Measurements from ENCODE around the gene HOXA11. TPM values are rescaled to one million over a fixed set of nuclear protein-coding genes. Genes with fewer than 3 reads are reported as not detected.

The HOXA11 gene
- polyA plus RNA-seq, 1 donor from 2014 or later, result not detected

DNA sequence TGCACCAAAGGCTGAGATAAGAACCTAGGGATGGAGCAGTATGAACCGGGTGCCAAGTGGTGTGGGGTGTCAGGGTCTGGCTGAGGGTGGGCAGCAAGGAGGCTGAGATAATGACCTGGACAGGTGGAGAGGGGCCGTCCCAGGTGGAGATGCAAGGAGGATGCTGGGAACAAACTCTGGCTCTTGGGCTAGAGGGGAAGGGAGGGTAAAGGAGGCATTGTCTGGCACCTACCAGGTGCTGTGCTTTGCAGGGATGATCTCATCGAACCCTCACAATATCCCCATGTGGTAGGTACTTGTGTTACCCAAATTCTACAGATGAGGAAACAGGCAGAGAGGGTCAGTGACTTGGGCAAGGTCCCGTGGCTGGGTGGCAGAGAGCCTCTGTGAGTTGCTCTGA lies 34.8 kb upstream of the HOXA11 start:
- Histone ChIP-seq H3K79me2 (replicated peaks; ENCODE audit: insufficient read depth, low read length) (no peaks in the 10 kb centered on the region), H3K4me3 (ENCODE audit: low read length) (no peak overlapping the region), H3K9me3 (ENCODE audit: low read length) (no peaks in the 10 kb centered on the region), H3K9ac (ENCODE audit: low read length) (no peak overlapping the region), H3F3A (ENCODE audit: insufficient read depth, low read length, poor library complexity, severe bottlenecking) (no peaks in the 10 kb centered on the region), H2AFZ (ENCODE audit: low read depth, low read length) (no peak overlapping the region), H3K4me2 (ENCODE audit: low read length) (no peak overlapping the region), H3K27me3 (ENCODE audit: insufficient read depth, low read depth, low read length) (peaks cover 98% of the 10 kb centered on the region), H3K27ac (ENCODE audit: low read length) (no peak overlapping the region), H3K36me3 (ENCODE audit: insufficient read depth, low read length) (no peaks in the 10 kb centered on the region), H4K20me1 (ENCODE audit: insufficient read depth) (no peaks in the 10 kb centered on the region), H3K9me2 (ENCODE audit: insufficient read depth, low read length) (no peaks in the 10 kb centered on the region)
- TF ChIP-seq EP300 (conservative IDR thresholded peaks at IDR 0.05; ENCODE audit: poor library complexity, severe bottlenecking) (no peak), POLR2AphosphoS5 (IDR thresholded peaks at IDR 0.05) (no peak), RAD21 (conservative IDR thresholded peaks at IDR 0.05) (no peak), SMC3 (conservative IDR thresholded peaks at IDR 0.05; ENCODE audit: poor library complexity) (no peak)
- TF ChIP-seq, protein P1, sequence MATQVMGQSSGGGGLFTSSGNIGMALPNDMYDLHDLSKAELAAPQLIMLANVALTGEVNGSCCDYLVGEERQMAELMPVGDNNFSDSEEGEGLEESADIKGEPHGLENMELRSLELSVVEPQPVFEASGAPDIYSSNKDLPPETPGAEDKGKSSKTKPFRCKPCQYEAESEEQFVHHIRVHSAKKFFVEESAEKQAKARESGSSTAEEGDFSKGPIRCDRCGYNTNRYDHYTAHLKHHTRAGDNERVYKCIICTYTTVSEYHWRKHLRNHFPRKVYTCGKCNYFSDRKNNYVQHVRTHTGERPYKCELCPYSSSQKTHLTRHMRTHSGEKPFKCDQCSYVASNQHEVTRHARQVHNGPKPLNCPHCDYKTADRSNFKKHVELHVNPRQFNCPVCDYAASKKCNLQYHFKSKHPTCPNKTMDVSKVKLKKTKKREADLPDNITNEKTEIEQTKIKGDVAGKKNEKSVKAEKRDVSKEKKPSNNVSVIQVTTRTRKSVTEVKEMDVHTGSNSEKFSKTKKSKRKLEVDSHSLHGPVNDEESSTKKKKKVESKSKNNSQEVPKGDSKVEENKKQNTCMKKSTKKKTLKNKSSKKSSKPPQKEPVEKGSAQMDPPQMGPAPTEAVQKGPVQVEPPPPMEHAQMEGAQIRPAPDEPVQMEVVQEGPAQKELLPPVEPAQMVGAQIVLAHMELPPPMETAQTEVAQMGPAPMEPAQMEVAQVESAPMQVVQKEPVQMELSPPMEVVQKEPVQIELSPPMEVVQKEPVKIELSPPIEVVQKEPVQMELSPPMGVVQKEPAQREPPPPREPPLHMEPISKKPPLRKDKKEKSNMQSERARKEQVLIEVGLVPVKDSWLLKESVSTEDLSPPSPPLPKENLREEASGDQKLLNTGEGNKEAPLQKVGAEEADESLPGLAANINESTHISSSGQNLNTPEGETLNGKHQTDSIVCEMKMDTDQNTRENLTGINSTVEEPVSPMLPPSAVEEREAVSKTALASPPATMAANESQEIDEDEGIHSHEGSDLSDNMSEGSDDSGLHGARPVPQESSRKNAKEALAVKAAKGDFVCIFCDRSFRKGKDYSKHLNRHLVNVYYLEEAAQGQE (IDR thresholded peaks at IDR 0.05; ENCODE audit: borderline replicate concordance), result no peak
- TF ChIP-seq, protein P2, sequence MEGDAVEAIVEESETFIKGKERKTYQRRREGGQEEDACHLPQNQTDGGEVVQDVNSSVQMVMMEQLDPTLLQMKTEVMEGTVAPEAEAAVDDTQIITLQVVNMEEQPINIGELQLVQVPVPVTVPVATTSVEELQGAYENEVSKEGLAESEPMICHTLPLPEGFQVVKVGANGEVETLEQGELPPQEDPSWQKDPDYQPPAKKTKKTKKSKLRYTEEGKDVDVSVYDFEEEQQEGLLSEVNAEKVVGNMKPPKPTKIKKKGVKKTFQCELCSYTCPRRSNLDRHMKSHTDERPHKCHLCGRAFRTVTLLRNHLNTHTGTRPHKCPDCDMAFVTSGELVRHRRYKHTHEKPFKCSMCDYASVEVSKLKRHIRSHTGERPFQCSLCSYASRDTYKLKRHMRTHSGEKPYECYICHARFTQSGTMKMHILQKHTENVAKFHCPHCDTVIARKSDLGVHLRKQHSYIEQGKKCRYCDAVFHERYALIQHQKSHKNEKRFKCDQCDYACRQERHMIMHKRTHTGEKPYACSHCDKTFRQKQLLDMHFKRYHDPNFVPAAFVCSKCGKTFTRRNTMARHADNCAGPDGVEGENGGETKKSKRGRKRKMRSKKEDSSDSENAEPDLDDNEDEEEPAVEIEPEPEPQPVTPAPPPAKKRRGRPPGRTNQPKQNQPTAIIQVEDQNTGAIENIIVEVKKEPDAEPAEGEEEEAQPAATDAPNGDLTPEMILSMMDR (IDR thresholded peaks at IDR 0.05; ENCODE audit: poor library complexity, severe bottlenecking), result no peak

DNA sequence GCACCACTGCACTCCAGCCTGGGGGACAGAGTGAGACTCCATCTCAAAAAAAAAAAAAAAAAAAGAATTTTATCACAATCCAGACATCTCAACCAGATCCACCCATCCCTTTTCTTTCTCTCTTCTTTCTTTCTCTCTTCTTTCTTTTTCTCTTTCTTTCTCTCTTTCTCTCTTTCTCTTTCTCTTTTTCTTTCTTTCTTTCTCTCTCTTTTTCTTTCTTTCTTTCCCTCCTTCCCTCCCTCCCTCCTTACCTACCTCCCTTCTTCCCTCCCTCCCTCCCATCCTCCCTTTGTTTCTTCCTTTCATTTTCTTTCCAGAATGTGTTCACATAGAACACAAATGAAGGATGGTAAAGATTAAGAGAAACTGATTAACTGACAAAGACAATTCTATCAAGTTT lies 32.9 kb upstream of the HOXA11 start:
- no peaks in the 10 kb centered on the region for H3F3A ChIP-seq (ENCODE audit: insufficient read depth, low read length, poor library complexity, severe bottlenecking)
- peaks cover 98% of the 10 kb centered on the region for H3K27me3 ChIP-seq (ENCODE audit: insufficient read depth, low read depth, low read length)
- no peak overlapping the region for H3K4me3 ChIP-seq (ENCODE audit: low read length)
- H3K9me2 ChIP-seq (ENCODE audit: insufficient read depth, low read length), result no peaks in the 10 kb centered on the region
- no peaks in the 10 kb centered on the region for H3K36me3 ChIP-seq (ENCODE audit: insufficient read depth, low read length)
- H3K79me2 ChIP-seq (replicated peaks; ENCODE audit: insufficient read depth, low read length), result no peaks in the 10 kb centered on the region
- H3K27ac ChIP-seq (ENCODE audit: low read length), result no peak overlapping the region
- no peak overlapping the region for H3K9ac ChIP-seq (ENCODE audit: low read length)
- H4K20me1 ChIP-seq (ENCODE audit: insufficient read depth), result no peaks in the 10 kb centered on the region
- no peaks in the 10 kb centered on the region for H3K9me3 ChIP-seq (ENCODE audit: low read length)
- TF ChIP-seq POLR2AphosphoS5 (IDR thresholded peaks at IDR 0.05) (no peak), TAF1 (IDR thresholded peaks at IDR 0.05; ENCODE audit: low read depth) (no peak), EP300 (conservative IDR thresholded peaks at IDR 0.05; ENCODE audit: poor library complexity, severe bottlenecking) (no peak), MXI1 (conservative IDR thresholded peaks at IDR 0.05; ENCODE audit: poor library complexity, severe bottlenecking) (no peak), RAD21 (conservative IDR thresholded peaks at IDR 0.05) (no peak), SMC3 (conservative IDR thresholded peaks at IDR 0.05; ENCODE audit: poor library complexity) (no peak), EZH2 (IDR thresholded peaks at IDR 0.05; ENCODE audit: borderline replicate concordance, insufficient read depth, low read length, poor library complexity, severe bottlenecking) (no peak)
- TF ChIP-seq, protein P2 (IDR thresholded peaks at IDR 0.05; ENCODE audit: poor library complexity, severe bottlenecking), result no peak
- TF ChIP-seq, protein P1 (IDR thresholded peaks at IDR 0.05; ENCODE audit: borderline replicate concordance), result no peak
- H3K4me2 ChIP-seq (ENCODE audit: low read length), result no peak overlapping the region
- H2AFZ ChIP-seq (ENCODE audit: low read depth, low read length), result no peak overlapping the region
